MM.1S (cell line): ENCODE results near the gene KCTD17.

Experiments
- DNase-seq: peaks from one replicate; pipeline ENCODE4 v3.0.0-alpha.2; 2015
- H2AFZ ChIP-seq: fragments of 300-600 bp; sonication (generic); 2 replicates; pipeline ENCODE4 v1.6.0; 2016; ENCODE audit warnings: antibody characterized with exemption, low read length
- H3F3A ChIP-seq: fragments of 300-600 bp; sonication (generic); 2 replicates; pipeline ENCODE4 v1.6.1; 2016; ENCODE audit warnings: mild to moderate bottlenecking, antibody characterized with exemption, low read length, moderate library complexity, mixed read lengths; ENCODE audit not compliant: insufficient read depth
- H3K27ac ChIP-seq: fragments of 300-600 bp; sonication (generic); 2 replicates; pipeline ENCODE4 v1.5.1; 2016; ENCODE audit warnings: mild to moderate bottlenecking, low read length
- H3K27me3 ChIP-seq: fragments of 300-600 bp; sonication (generic); replicated peaks from 2 replicates; pipeline ENCODE4 v1.6.0; 2016; ENCODE audit warnings: low read length; ENCODE audit not compliant: insufficient read depth
- H3K36me3 ChIP-seq: fragments of 300-600 bp; sonication (generic); replicated peaks from 2 replicates; pipeline ENCODE4 v1.6.1; 2016; ENCODE audit warnings: mild to moderate bottlenecking, low read length, mixed read lengths; ENCODE audit not compliant: insufficient read depth
- H3K4me1 ChIP-seq: fragments of 300-600 bp; sonication (generic); 2 replicates; pipeline ENCODE4 v1.6.1; 2016; ENCODE audit warnings: low read length, mixed read lengths
- H3K4me2 ChIP-seq: fragments of 300-600 bp; sonication (generic); 2 replicates; pipeline ENCODE4 v1.6.0; 2016; ENCODE audit warnings: low read depth, low read length
- H3K4me3 ChIP-seq: fragments of 300-600 bp; sonication (generic); 2 replicates; pipeline ENCODE4 v1.5.1; 2016; ENCODE audit warnings: low read length, mixed read lengths
- H3K79me2 ChIP-seq: fragments of 300-600 bp; sonication (generic); 2 replicates; pipeline ENCODE4 v1.6.1; 2016; ENCODE audit warnings: mixed run types, low read length, mixed read lengths
- H3K9ac ChIP-seq: fragments of 300-600 bp; sonication (generic); 2 replicates; pipeline ENCODE4 v1.6.1; 2016; ENCODE audit warnings: low read length, mixed read lengths
- H3K9me2 ChIP-seq: fragments of 300-600 bp; sonication (generic); replicated peaks from 2 replicates; pipeline ENCODE4 v1.6.1; 2016; ENCODE audit warnings: mild to moderate bottlenecking, low read length, mixed read lengths; ENCODE audit not compliant: insufficient read depth
- H3K9me3 ChIP-seq: fragments of 300-600 bp; sonication (generic); replicated peaks from 2 replicates; pipeline ENCODE4 v1.6.1; 2016; ENCODE audit warnings: mild to moderate bottlenecking, low read length, mixed read lengths; ENCODE audit not compliant: insufficient read depth
- H4K20me1 ChIP-seq: fragments of 300-600 bp; sonication (generic); 2 replicates; pipeline ENCODE4 v1.6.1; 2016; ENCODE audit warnings: mild to moderate bottlenecking, low read length, moderate library complexity, mixed read lengths; ENCODE audit not compliant: insufficient read depth
- CTCF ChIP-seq: fragments of 300-600 bp; sonication (generic); IDR thresholded peaks from 2 replicates; pipeline ENCODE4 v1.5.1; 2016; ENCODE audit warnings: antibody characterized with exemption, low read length, mixed read lengths
- EZH2 ChIP-seq: fragments of 300-600 bp; sonication (generic); optimal IDR thresholded peaks from 2 replicates; pipeline ENCODE3; 2017; ENCODE audit warnings: low read depth, mild to moderate bottlenecking, antibody characterized with exemption, low read length, mixed read lengths
- EZH2phosphoT487 ChIP-seq: fragments of 300-600 bp; sonication (generic); IDR thresholded peaks from 2 replicates; pipeline ENCODE4 v1.6.1; 2018; ENCODE audit warnings: antibody characterized with exemption, low read length

KCTD17 gene

GRCh38 chr22:37083914-37084313 lies 32.4 kb downstream of the KCTD17 start:
- H3K9me3 ChIP-seq, result no peaks in the 10 kb centered on the region
- no peaks in the 10 kb centered on the region for H3K79me2 ChIP-seq
- no peak overlapping the region for H3K9ac ChIP-seq
- H3K4me1 ChIP-seq, result no peaks in the 10 kb centered on the region
- no peak for DNase-seq
- no peak overlapping the region for H3K4me3 ChIP-seq
- H3K4me2 ChIP-seq, result no peak overlapping the region
- TF ChIP-seq EZH2, result no peak
- TF ChIP-seq CTCF, result no peak
- TF ChIP-seq EZH2phosphoT487, result no peak
- no peaks in the 10 kb centered on the region for H3K9me2 ChIP-seq
- H3F3A ChIP-seq, result no peaks in the 10 kb centered on the region
- H2AFZ ChIP-seq, result no peak overlapping the region
- H4K20me1 ChIP-seq, result no peaks in the 10 kb centered on the region
- H3K27me3 ChIP-seq, result peaks cover 98% of the 10 kb centered on the region
- no peaks in the 10 kb centered on the region for H3K36me3 ChIP-seq
- H3K27ac ChIP-seq, result no peak overlapping the region

- H3K9me2 ChIP-seq, result no peaks in the 10 kb centered on the region
- TF ChIP-seq CTCF (no peak), EZH2 (no peak), EZH2phosphoT487 (no peak)
- no peaks in the 10 kb centered on the region for H3K36me3 ChIP-seq
- no peak overlapping the region for H3K9ac ChIP-seq
- no peaks in the 10 kb centered on the region for H3K4me1 ChIP-seq
- H3K4me3 ChIP-seq, result no peak overlapping the region
- no peaks in the 10 kb centered on the region for H3K79me2 ChIP-seq
- no peaks in the 10 kb centered on the region for H3K9me3 ChIP-seq
- no peak overlapping the region for H3K27ac ChIP-seq
- no peak overlapping the region for H3K4me2 ChIP-seq
- DNase-seq, result no peak
- H3F3A ChIP-seq, result no peaks in the 10 kb centered on the region
- peaks cover 97% of the 10 kb centered on the region for H3K27me3 ChIP-seq
- H4K20me1 ChIP-seq, result no peaks in the 10 kb centered on the region
- H2AFZ ChIP-seq, result no peak overlapping the region
Observed at GRCh38 chr22:37084385-37084784, 32.8 kb downstream of the KCTD17 start.

GRCh38 chr22:37086184-37086583 lies 34.6 kb downstream of the KCTD17 start:
- H2AFZ ChIP-seq, result no peak overlapping the region
- no peaks in the 10 kb centered on the region for H3K4me1 ChIP-seq
- no peaks in the 10 kb centered on the region for H3K79me2 ChIP-seq
- H3K27me3 ChIP-seq, result peaks cover 97% of the 10 kb centered on the region
- H3K4me2 ChIP-seq, result no peak overlapping the region
- DNase-seq, result no peak
- no peak overlapping the region for H3K9ac ChIP-seq
- H3K27ac ChIP-seq, result no peak overlapping the region
- H3K9me2 ChIP-seq, result no peaks in the 10 kb centered on the region
- H4K20me1 ChIP-seq, result no peaks in the 10 kb centered on the region
- H3K9me3 ChIP-seq, result no peaks in the 10 kb centered on the region
- no peaks in the 10 kb centered on the region for H3K36me3 ChIP-seq
- no peaks in the 10 kb centered on the region for H3F3A ChIP-seq
- TF ChIP-seq CTCF (no peak), EZH2 (no peak), EZH2phosphoT487 (no peak)
- H3K4me3 ChIP-seq, result no peak overlapping the region
